GM18526 (cell line): ENCODE measurements around the gene FER.

Experiments
- POLR2A ChIP-seq: IDR thresholded peaks from 3 replicates; pipeline ENCODE4 v1.6.1; 2011; ENCODE audit not compliant: insufficient read length; ENCODE audit errors: extremely low read depth

FER gene

GRCh38 chr5:109029847-109030246 lies 282.1 kb downstream of the FER start:
- no peak for TF ChIP-seq POLR2A

DNA sequence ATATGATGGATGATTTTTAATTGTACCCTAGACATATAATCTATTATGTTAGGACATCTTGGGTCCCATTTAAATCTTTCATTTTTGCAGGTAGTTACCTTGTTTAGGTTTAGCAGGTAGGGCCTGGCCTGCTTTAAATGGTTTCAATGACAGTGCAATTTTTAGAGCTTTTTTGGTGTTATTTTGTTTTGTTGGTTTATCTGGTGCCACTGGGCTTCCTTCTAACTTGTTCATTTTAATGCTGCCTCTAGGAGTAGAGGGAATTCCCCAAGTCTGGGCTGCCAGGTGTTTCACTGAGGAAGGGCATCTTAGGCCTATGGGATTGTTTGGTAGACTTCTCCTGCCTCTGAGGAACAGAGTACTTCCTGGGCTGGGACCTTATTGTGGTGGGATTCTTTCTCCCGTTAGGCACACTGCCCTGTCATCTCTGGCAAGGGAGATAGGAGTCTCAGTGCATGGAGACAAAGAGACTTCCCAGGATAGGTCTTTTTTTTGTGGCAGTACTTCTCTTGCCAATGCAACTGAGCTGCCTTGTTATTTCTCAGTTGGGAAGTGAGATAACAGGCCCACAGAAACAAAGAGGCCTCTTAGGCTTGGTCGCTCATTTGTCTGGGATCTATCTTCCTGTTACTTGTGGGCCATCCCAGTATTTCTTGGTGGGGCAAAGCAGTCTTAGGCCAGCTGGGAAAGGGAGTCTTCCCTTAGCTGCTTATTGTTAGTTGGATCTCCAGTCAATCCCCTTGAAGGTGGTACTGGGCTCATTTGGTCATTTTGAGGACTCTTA lies 282.9 kb downstream of the FER start:
- no peak for TF ChIP-seq POLR2A

- no peak for TF ChIP-seq POLR2A
Measured at GRCh38 chr5:109034306-109034705, 286.6 kb downstream of the FER start.

DNA sequence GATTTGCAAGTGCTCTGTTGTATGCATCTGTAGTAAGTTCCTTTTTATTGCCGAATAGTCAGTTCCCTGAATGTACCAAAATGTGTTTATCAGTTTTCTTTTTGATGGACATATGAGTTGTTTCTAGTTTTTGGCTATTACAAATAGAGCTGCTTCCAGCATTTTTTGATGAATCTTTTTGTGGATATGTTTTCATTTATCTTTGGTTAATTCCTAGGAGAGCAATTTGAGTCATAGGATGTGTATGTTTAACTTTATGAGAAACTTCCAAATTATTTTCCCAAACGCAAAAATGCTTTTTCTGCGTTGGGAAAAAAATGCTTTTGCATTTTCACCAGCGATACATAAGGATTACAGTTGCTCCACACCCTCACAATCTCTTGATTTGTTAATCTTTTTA lies 287.7 kb downstream of the FER start:
- no peak for TF ChIP-seq POLR2A

DNA sequence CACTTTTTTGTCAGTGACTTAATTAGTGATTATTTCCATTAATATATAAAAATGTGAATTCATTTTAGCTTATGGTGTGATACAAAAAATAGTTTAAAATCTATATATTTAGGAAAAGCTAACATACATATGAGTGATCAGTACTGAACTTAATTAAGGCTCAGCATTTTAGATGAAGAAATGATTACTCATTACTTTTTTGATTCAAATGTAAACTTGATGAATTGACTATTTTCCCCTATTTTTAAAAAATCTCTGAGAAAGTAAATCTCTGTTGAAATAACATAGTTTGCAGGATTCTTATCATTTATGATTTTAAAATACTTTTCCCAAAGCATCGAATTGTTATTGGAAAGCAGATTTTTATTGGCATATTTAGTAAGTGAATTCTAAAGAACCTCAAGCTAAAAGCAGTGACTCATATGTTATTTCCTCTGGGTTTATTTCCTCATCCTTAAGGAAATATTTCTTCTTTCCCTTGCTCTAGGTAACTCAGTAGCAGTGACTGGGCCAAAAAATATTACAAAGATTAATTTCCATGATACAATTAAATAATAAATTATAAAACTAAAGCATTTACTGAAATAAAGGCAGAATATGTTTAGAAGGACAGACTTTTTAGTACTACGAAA lies 290.6 kb downstream of the FER start:
- no peak for TF ChIP-seq POLR2A

- TF ChIP-seq POLR2A: no peak
Measured at GRCh38 chr5:109041317-109041716, 293.6 kb downstream of the FER start.

- TF ChIP-seq POLR2A: no peak
Measured at GRCh38 chr5:109045710-109046109, 298.0 kb downstream of the FER start.

DNA sequence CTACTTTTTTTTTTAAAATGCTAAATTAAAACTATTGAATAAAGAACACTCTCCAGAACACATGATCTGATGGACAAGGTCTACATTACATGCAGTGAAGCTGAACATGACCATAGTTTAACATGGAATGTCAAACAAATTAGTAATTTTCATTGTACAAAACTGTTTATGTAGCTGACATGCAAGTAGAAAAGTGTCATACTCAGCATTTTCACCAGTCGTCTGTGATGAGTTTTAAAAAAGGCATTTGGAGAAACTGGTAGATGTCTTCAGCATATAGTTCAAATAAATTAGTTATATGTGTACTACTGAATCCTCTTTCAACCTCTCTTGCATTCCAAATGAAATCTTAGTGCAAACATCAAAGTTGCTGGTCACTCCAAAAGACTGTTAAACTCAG lies 301.9 kb downstream of the FER start:
- no peak for TF ChIP-seq POLR2A

- TF ChIP-seq POLR2A: no peak
Measured at GRCh38 chr5:109053995-109054417, 306.3 kb downstream of the FER start.

DNA sequence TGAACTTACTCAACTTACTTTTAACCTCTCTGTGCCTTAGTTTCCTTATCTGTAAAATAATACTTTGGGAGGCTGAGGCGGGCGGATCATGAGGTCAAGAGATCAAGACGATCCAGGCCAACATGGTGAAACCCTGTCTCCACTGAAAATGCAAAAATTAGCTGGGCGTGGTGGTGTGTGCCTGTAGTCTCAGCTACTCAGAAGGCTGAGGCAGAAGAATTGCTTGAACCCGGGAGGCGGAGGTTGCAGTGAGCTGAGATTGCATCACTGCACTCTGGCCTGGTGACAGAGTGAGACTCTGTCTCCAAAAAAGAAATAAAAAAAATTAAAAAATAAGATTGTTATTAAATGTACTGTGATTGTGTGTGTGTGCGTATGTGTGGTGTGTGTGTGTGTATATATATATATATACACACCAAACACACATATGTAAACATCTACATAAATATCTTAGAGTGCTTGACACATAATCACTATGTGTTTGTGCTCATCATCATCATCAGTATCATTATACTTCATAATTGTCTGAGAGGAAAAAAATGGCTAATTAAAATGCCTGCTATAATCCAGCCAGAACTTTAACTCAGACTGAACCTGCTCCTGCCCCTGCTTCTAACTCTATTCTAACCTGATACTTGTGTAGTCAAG lies 312.8 kb downstream of the FER start:
- TF ChIP-seq POLR2A: no peak

DNA sequence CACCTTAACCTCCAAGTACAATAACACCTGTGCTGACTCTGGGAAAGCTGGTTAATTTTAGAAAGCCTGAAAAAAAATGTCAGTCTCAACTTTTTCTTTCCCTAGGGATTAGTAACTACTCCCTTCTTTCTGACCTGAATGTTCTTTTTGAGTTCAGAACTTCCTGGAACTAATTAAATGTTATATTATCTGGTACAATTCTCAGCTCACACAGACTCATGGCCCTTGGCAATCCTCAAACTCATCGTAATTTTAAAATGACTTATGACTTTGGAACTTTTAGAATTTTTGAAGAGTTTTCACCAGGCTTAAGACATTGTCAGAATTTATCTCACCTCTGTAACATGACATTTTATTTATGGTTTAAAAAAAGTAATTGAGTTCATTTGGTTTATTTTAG lies 315.0 kb downstream of the FER start:
- no peak for TF ChIP-seq POLR2A

GRCh38 chr5:109063223-109063622 lies 315.5 kb downstream of the FER start:
- TF ChIP-seq POLR2A: no peak

DNA sequence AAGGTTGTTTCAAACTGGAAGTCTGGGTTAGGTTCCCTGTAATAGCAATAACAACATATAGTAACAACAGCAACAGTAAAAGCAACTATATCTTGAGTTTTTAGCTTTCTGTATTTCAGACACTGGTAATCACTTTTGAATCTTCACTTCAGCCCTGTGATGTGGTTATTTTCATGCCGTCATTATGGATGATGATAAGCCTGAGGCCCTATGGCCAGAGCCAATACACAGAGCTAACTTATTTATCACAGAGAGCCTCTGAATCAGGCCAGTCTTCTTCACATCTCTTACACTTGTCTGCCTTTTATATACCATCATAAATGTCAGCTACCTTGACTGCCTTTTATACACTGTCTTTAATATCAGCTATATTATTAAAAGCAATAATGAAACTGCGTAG lies 329.0 kb downstream of the FER start:
- TF ChIP-seq POLR2A: no peak

DNA sequence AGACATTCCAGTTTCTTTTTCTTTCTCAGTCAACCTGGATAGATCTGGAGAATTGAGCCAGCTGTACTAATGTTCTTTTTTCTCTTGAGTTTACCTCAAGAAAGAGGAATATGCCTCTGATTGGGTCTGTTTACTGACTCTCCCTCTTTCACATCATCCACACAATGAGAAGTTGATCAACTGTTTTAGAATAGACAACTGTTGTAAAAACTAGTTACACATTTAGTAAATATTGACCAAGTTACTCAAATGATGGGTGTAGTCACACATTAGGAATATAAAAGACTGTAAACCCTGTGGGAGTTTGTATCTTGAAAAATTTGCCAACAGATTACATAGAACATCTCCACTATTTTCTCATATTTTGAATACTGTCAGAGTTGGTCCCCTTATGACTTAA lies 330.8 kb downstream of the FER start:
- no peak for TF ChIP-seq POLR2A

DNA sequence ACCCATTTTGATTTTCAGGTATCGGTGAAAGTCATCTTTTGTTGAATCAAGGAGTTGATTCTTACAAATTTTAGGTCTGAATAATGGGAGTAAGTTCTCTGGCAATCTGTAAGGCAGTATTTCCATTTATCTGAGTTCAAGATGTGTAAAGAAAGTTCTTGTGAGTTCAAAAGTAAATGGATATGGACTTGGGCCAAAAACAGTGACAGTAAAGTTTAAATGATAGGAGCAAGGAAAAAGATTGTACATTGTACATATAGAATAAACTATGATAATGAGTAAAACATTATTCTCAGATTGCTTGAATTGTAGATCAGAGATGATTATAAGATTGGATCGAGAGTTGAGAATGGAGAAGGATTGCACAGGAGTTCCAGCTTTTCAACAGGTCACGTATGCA lies 332.8 kb downstream of the FER start:
- no peak for TF ChIP-seq POLR2A

DNA sequence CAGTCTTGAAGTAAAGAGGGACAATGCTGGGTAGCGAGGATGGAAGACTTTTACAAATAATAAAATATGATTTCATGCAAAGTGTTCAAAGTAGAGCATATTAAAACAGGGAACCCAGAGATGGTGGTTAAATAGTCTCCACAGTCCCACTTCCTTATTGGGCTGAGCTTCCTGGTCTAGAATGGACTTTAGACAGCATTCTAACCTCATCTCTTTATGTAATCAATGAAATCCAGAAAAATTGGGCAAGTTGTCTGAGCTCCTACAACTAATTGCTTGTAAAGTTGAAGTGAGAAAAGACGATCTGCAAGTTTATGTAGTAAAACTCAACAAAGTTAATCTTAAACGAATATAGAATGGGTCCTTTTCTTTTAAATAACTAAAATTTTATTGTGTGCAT lies 333.2 kb downstream of the FER start:
- TF ChIP-seq POLR2A: no peak
